Measurements from ENCODE around the gene PRRG3.
A peak's percentile ranks its signal among the peaks of the same experiment; 100 is the strongest.

The PRRG3 gene

GRCh38 chrX:151710457-151710856 is 15.2 kb downstream of the PRRG3 start:
- DNase-seq: peak; percentile 7

GRCh38 chrX:151711154-151711553 is 15.9 kb downstream of the PRRG3 start:
- DNase-seq: no peak

- DNase-seq: no peak
Observed at GRCh38 chrX:151711787-151712186, 16.5 kb downstream of the PRRG3 start.

- DNase-seq: no peak
Observed at GRCh38 chrX:151712253-151712652, 17.0 kb downstream of the PRRG3 start.

- DNase-seq: no peak
Observed at GRCh38 chrX:151713849-151714248, 18.6 kb downstream of the PRRG3 start.

GRCh38 chrX:151714362-151714761 is 19.1 kb downstream of the PRRG3 start:
- DNase-seq: no peak

GRCh38 chrX:151715752-151716151 is 20.5 kb downstream of the PRRG3 start, which contains the start of gene FATE1:
TSS of gene FATE1 (plus strand) at chrX:151716035. CDS start at chrX:151716120, 85 bp downstream.
- no peak for DNase-seq

GRCh38 chrX:151722241-151722846 is 27.1 kb downstream of the PRRG3 start:
- DNase-seq: peak; percentile 22

- no peak for DNase-seq
Observed at GRCh38 chrX:151723156-151723760, 28.0 kb downstream of the PRRG3 start.

- no peak for DNase-seq
Observed at GRCh38 chrX:151724563-151725337, 29.5 kb downstream of the PRRG3 start.

- no peak for DNase-seq
Observed at GRCh38 chrX:151725338-151725614, 30.0 kb downstream of the PRRG3 start.

- DNase-seq: no peak
Observed at GRCh38 chrX:151726751-151727150, 31.5 kb downstream of the PRRG3 start.

GRCh38 chrX:151727346-151727745 is 32.1 kb downstream of the PRRG3 start:
- no peak for DNase-seq

- no peak for DNase-seq
Observed at GRCh38 chrX:151729056-151729725, 33.9 kb downstream of the PRRG3 start.

GRCh38 chrX:151734446-151734845 is 39.2 kb downstream of the PRRG3 start, which contains the start of gene CNGA2:
TSS of gene CNGA2 (plus strand) at chrX:151734746. CDS start at chrX:151738484, 3,738 bp downstream.
- DNase-seq: no peak

GRCh38 chrX:151735219-151735618 is 40.0 kb downstream of the PRRG3 start:
- DNase-seq: no peak

GRCh38 chrX:151736685-151737084 is 41.4 kb downstream of the PRRG3 start:
- no peak for DNase-seq

GRCh38 chrX:151737494-151737893 is 42.2 kb downstream of the PRRG3 start:
- no peak for DNase-seq

GRCh38 chrX:151738751-151739150 is 43.5 kb downstream of the PRRG3 start:
- no peak for DNase-seq

- DNase-seq: no peak
Observed at GRCh38 chrX:151741606-151742005, 46.3 kb downstream of the PRRG3 start.

- no peak for DNase-seq
Observed at GRCh38 chrX:151742311-151742710, 47.1 kb downstream of the PRRG3 start.

GRCh38 chrX:151743651-151744470 is 48.6 kb downstream of the PRRG3 start:
- DNase-seq: no peak

- no peak for DNase-seq
Observed at GRCh38 chrX:151745651-151746050, 50.4 kb downstream of the PRRG3 start.
